Liver (tissue), 3 donors: ENCODE results near the gene RING1.

ENCODE experiments used
- GABPA ChIP-seq, 2 donors: IDR thresholded peaks in 1 of 2; conservative IDR thresholded peaks in 1 of 2; 2 replicates each; pipeline ENCODE4 v1.6.1; 2016; ENCODE audit warnings: antibody characterized with exemption in 2 of 2, mild to moderate bottlenecking in 1 of 2, moderate library complexity in 1 of 2
- TAF1 ChIP-seq: conservative IDR thresholded peaks from 2 replicates; pipeline ENCODE4 v1.6.1; 2016; ENCODE audit warnings: antibody characterized with exemption, mild to moderate bottlenecking
- TF ChIP-seq, protein P1 (sequence below): fragments of 150-350 bp; IDR thresholded peaks from 2 replicates; pipeline ENCODE4 v1.5.1; 2017; ENCODE audit warnings: improper control_type of control experiment, low read depth, low read length; ENCODE audit not compliant: missing input control
- TF ChIP-seq, protein P2 (sequence below): IDR thresholded peaks from 2 replicates; pipeline ENCODE4 v1.6.1; 2016; ENCODE audit warnings: antibody characterized with exemption
- TF ChIP-seq, protein P3 (sequence below): IDR thresholded peaks from 2 replicates; pipeline ENCODE4 v1.6.1; 2016; ENCODE audit warnings: antibody characterized with exemption, mild to moderate bottlenecking
- donor health status: healthy.
- donor health status: healthy.

DNA sequence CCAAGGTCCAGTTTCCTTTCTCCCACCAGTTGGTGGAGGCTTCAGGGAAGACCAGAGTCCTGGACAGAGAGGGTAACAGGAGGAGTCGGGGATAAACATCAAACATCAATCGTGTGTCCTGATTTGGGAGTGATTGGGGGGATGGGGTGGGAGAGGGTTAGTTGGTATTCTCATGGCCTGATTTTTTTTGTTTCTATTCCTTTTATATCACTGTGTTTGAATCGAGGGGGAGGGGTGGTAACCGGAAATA lies 4.2 kb upstream of the RING1 start:
- TF ChIP-seq, protein P1, sequence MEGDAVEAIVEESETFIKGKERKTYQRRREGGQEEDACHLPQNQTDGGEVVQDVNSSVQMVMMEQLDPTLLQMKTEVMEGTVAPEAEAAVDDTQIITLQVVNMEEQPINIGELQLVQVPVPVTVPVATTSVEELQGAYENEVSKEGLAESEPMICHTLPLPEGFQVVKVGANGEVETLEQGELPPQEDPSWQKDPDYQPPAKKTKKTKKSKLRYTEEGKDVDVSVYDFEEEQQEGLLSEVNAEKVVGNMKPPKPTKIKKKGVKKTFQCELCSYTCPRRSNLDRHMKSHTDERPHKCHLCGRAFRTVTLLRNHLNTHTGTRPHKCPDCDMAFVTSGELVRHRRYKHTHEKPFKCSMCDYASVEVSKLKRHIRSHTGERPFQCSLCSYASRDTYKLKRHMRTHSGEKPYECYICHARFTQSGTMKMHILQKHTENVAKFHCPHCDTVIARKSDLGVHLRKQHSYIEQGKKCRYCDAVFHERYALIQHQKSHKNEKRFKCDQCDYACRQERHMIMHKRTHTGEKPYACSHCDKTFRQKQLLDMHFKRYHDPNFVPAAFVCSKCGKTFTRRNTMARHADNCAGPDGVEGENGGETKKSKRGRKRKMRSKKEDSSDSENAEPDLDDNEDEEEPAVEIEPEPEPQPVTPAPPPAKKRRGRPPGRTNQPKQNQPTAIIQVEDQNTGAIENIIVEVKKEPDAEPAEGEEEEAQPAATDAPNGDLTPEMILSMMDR: no peak
- TF ChIP-seq TAF1: no peak
- TF ChIP-seq, protein P2, sequence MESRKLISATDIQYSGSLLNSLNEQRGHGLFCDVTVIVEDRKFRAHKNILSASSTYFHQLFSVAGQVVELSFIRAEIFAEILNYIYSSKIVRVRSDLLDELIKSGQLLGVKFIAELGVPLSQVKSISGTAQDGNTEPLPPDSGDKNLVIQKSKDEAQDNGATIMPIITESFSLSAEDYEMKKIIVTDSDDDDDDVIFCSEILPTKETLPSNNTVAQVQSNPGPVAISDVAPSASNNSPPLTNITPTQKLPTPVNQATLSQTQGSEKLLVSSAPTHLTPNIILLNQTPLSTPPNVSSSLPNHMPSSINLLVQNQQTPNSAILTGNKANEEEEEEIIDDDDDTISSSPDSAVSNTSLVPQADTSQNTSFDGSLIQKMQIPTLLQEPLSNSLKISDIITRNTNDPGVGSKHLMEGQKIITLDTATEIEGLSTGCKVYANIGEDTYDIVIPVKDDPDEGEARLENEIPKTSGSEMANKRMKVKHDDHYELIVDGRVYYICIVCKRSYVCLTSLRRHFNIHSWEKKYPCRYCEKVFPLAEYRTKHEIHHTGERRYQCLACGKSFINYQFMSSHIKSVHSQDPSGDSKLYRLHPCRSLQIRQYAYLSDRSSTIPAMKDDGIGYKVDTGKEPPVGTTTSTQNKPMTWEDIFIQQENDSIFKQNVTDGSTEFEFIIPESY: no peak
- TF ChIP-seq, protein P3, sequence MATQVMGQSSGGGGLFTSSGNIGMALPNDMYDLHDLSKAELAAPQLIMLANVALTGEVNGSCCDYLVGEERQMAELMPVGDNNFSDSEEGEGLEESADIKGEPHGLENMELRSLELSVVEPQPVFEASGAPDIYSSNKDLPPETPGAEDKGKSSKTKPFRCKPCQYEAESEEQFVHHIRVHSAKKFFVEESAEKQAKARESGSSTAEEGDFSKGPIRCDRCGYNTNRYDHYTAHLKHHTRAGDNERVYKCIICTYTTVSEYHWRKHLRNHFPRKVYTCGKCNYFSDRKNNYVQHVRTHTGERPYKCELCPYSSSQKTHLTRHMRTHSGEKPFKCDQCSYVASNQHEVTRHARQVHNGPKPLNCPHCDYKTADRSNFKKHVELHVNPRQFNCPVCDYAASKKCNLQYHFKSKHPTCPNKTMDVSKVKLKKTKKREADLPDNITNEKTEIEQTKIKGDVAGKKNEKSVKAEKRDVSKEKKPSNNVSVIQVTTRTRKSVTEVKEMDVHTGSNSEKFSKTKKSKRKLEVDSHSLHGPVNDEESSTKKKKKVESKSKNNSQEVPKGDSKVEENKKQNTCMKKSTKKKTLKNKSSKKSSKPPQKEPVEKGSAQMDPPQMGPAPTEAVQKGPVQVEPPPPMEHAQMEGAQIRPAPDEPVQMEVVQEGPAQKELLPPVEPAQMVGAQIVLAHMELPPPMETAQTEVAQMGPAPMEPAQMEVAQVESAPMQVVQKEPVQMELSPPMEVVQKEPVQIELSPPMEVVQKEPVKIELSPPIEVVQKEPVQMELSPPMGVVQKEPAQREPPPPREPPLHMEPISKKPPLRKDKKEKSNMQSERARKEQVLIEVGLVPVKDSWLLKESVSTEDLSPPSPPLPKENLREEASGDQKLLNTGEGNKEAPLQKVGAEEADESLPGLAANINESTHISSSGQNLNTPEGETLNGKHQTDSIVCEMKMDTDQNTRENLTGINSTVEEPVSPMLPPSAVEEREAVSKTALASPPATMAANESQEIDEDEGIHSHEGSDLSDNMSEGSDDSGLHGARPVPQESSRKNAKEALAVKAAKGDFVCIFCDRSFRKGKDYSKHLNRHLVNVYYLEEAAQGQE: no peak
- no peak for TF ChIP-seq GABPA (IDR thresholded peaks at IDR 0.05 in 1 of 2, conservative IDR thresholded peaks at IDR 0.05 in 1 of 2)
